Fibroblast of skin of left quadriceps (primary cell): ENCODE data around the gene VSIG4.

Experiments
- DNase-seq, 2 experiments: peaks; one replicate each; pipeline ENCODE4 v3.0.0-alpha.2; 2013; ENCODE audit warnings: low read depth in 2 of 2

Gene VSIG4

GRCh38 chrX:66008328-66008970, 31.4 kb downstream of the VSIG4 start:
- DNase-seq: no peak

GRCh38 chrX:66007851-66008250, 32.0 kb downstream of the VSIG4 start:
- no peak for DNase-seq

- no peak for DNase-seq
Measured at GRCh38 chrX:66005830-66006449, 33.9 kb downstream of the VSIG4 start.

- no peak for DNase-seq
Measured at GRCh38 chrX:66004928-66005829, 34.7 kb downstream of the VSIG4 start.

- DNase-seq: no peak
Measured at GRCh38 chrX:66002824-66003680, 36.8 kb downstream of the VSIG4 start.

- DNase-seq: no peak
Measured at GRCh38 chrX:66001596-66001995, 38.3 kb downstream of the VSIG4 start.

- no peak for DNase-seq
Measured at GRCh38 chrX:66000628-66001272, 39.1 kb downstream of the VSIG4 start.

- no peak for DNase-seq
Measured at GRCh38 chrX:66000178-66000577, 39.7 kb downstream of the VSIG4 start.

GRCh38 chrX:65999563-66000148, 40.2 kb downstream of the VSIG4 start:
- DNase-seq: no peak

- no peak for DNase-seq
Measured at GRCh38 chrX:65999029-65999562, 40.8 kb downstream of the VSIG4 start.

GRCh38 chrX:65997978-65998717, 41.7 kb downstream of the VSIG4 start:
- DNase-seq: no peak

GRCh38 chrX:65994519-65995506, 45.1 kb downstream of the VSIG4 start:
- no peak for DNase-seq

GRCh38 chrX:65993915-65994460, 45.9 kb downstream of the VSIG4 start:
- DNase-seq: no peak

GRCh38 chrX:65993332-65993731, 46.5 kb downstream of the VSIG4 start:
- no peak for DNase-seq

- DNase-seq: no peak
Measured at GRCh38 chrX:65990702-65991101, 49.2 kb downstream of the VSIG4 start.

- DNase-seq: no peak
Measured at GRCh38 chrX:65987811-65988210, 52.1 kb downstream of the VSIG4 start.

- DNase-seq: peak; percentile 4 to 10
Measured at GRCh38 chrX:65985922-65986588, 53.8 kb downstream of the VSIG4 start.

GRCh38 chrX:65985211-65985610, 54.7 kb downstream of the VSIG4 start:
- DNase-seq: no peak
